ENCODE results near the gene THEM4. TPM values are rescaled to one million over a fixed set of nuclear protein-coding genes. Genes with fewer than 3 reads are reported as not detected.
A peak's percentile ranks its signal among the peaks of the same experiment; 100 is the strongest.
"Not testable (repeated sequence)": the region's sequence is repeated elsewhere in the genome, so short reads cannot be mapped to it uniquely, and the experiment has no call there.

THEM4 gene
- total and polyA plus RNA-seq, 8 donors = 6.1 to 27.8 (median 8.4) TPM

- 89 to 100% methylated on average over 1 of the region's 1 CpG for WGBS, 2 donors
- no peak for TF ChIP-seq CTCF (IDR thresholded peaks at IDR 0.05)
- ATAC-seq = no peak
Measured at GRCh38 chr1:151875419-151876097, 33.8 kb downstream of the THEM4 start.

GRCh38 chr1:151872776-151873175 lies 36.5 kb downstream of the THEM4 start:
- FAIRE-seq; H3K4me1 ChIP-seq; intact Hi-C loops (cut with DNase I); ATAC-seq; H3K27me3 ChIP-seq; H3K4me3 ChIP-seq; DNase-seq; H3K9me3 ChIP-seq; H3K36me3 ChIP-seq: not testable (repeated sequence)
- WGBS, 2 donors = 71 to 78% methylated on average over 9 of the region's 9 CpGs
- peak overlapping the region in 1 of 4 donors; percentile 23 for H3K27ac ChIP-seq

More at GRCh38 chr1:151875419-151876097, 33.8 kb downstream of the THEM4 start:
- H3K27ac ChIP-seq = no peak overlapping the region
- H3K4me1 ChIP-seq = no peaks in the 10 kb centered on the region
- no peaks in the 10 kb centered on the region for H3K9me3 ChIP-seq
- no peaks in the 10 kb centered on the region for H3K27me3 ChIP-seq
- peaks cover 0 to 3% (median 0%) of the 10 kb centered on the region in 3 donors for H3K36me3 ChIP-seq
- FAIRE-seq = no peak
- intact Hi-C loops (cut with DNase I) = no loop called here
- H3K4me3 ChIP-seq = no peak overlapping the region
- DNase-seq = no peak

GRCh38 chr1:151871284-151872030 lies 37.9 kb downstream of the THEM4 start:
- Histone ChIP-seq H3K36me3 (no peaks in the 10 kb centered on the region), H3K27me3 (no peaks in the 10 kb centered on the region), H3K4me1 (no peaks in the 10 kb centered on the region), H3K4me3 (no peak overlapping the region), H3K27ac (peak overlapping the region; percentile 23 to 80 (median 56)), H3K9me3 (no peaks in the 10 kb centered on the region)
- intact Hi-C loops (cut with DNase I) = no loop called here
- peak; percentile 46 to 83 (median 72) for ATAC-seq
- TF ChIP-seq CTCF (IDR thresholded peaks at IDR 0.05) = no peak
- no peak for FAIRE-seq
- 38 to 55% methylated on average over 5 of the region's 5 CpGs for WGBS, 2 donors
- DNase-seq = no peak

- no peak overlapping the region for H3K27ac ChIP-seq
Measured at GRCh38 chr1:151868486-151868885, 40.8 kb downstream of the THEM4 start.

More at GRCh38 chr1:151868486-151868885, 40.8 kb downstream of the THEM4 start:
- DNase-seq (no peak), FAIRE-seq (no peak), ATAC-seq (no peak)
- 59 to 67% methylated on average over 3 of the region's 3 CpGs for WGBS, 2 donors
- TF ChIP-seq CTCF (IDR thresholded peaks at IDR 0.05) = no peak
- Histone ChIP-seq H3K36me3 (no peaks in the 10 kb centered on the region), H3K4me3 (no peak overlapping the region), H3K27me3 (no peaks in the 10 kb centered on the region), H3K4me1 (no peaks in the 10 kb centered on the region), H3K9me3 (no peaks in the 10 kb centered on the region)
- intact Hi-C loops (cut with DNase I) = no loop called here
